ENCODE data around the gene OR4E2. TPM values are rescaled to one million over a fixed set of nuclear protein-coding genes. Genes with fewer than 3 reads are reported as not detected.
"Not testable (repeated sequence)": the region's sequence is repeated elsewhere in the genome, so short reads cannot be mapped to it uniquely, and the experiment has no call there.

Gene OR4E2
- total RNA-seq, 1 donor from 2014 or later, result not detected

GRCh38 chr14:21656980-21657379 is 3.3 kb downstream of the OR4E2 start:
- no peak for DNase-seq (ENCODE audit: low spot score)
- intact Hi-C loops (cut with micrococcal nuclease), result no loop called here
- Mint-ChIP-seq H3K9me3 (no peaks in the 10 kb centered on the region), H3K27me3 (ENCODE audit: insufficient read depth) (peaks cover 13% of the 10 kb centered on the region), H3K27ac (no peak overlapping the region), H3K4me1 (ENCODE audit: low read depth) (no peaks in the 10 kb centered on the region), H3K4me3 (no peak overlapping the region), H3K36me3 (ENCODE audit: low read depth) (no peaks in the 10 kb centered on the region)

GRCh38 chr14:21668377-21668776 is 14.7 kb downstream of the OR4E2 start:
- DNase-seq (ENCODE audit: low spot score), result no peak
- Mint-ChIP-seq H3K36me3 (ENCODE audit: low read depth) (no peaks in the 10 kb centered on the region), H3K4me3 (no peak overlapping the region), H3K27me3 (ENCODE audit: insufficient read depth) (peaks cover 14% of the 10 kb centered on the region), H3K9me3 (no peaks in the 10 kb centered on the region), H3K4me1 (ENCODE audit: low read depth) (no peaks in the 10 kb centered on the region), H3K27ac (no peak overlapping the region)
- intact Hi-C loops (cut with micrococcal nuclease), result no loop called here

GRCh38 chr14:21669284-21669683 is 15.6 kb downstream of the OR4E2 start:
- Mint-ChIP-seq H3K9me3 (no peaks in the 10 kb centered on the region), H3K36me3 (ENCODE audit: low read depth) (no peaks in the 10 kb centered on the region), H3K27me3 (ENCODE audit: insufficient read depth) (peaks cover 14% of the 10 kb centered on the region), H3K27ac (no peak overlapping the region), H3K4me3 (no peak overlapping the region), H3K4me1 (ENCODE audit: low read depth) (no peaks in the 10 kb centered on the region)
- intact Hi-C loops (cut with micrococcal nuclease), result no loop called here
- no peak for DNase-seq (ENCODE audit: low spot score)

- Mint-ChIP-seq H3K27ac (no peak overlapping the region), H3K27me3 (ENCODE audit: insufficient read depth) (peaks cover 14% of the 10 kb centered on the region), H3K9me3 (no peaks in the 10 kb centered on the region), H3K4me1 (ENCODE audit: low read depth) (no peaks in the 10 kb centered on the region), H3K4me3 (no peak overlapping the region), H3K36me3 (ENCODE audit: low read depth) (no peaks in the 10 kb centered on the region)
- DNase-seq (ENCODE audit: low spot score), result no peak
- intact Hi-C loops (cut with micrococcal nuclease), result no loop called here
Observed at GRCh38 chr14:21671371-21671770, 17.7 kb downstream of the OR4E2 start.

GRCh38 chr14:21672116-21672515 is 18.5 kb downstream of the OR4E2 start:
- Mint-ChIP-seq H3K36me3 (ENCODE audit: low read depth) (no peaks in the 10 kb centered on the region), H3K4me3 (no peak overlapping the region), H3K27ac (no peak overlapping the region), H3K4me1 (ENCODE audit: low read depth) (no peaks in the 10 kb centered on the region), H3K9me3 (no peaks in the 10 kb centered on the region), H3K27me3 (ENCODE audit: insufficient read depth) (peaks cover 14% of the 10 kb centered on the region)
- no peak for DNase-seq (ENCODE audit: low spot score)
- intact Hi-C loops (cut with micrococcal nuclease), result no loop called here

- Mint-ChIP-seq H3K27me3 (ENCODE audit: insufficient read depth) (peaks cover 11% of the 10 kb centered on the region), H3K4me1 (ENCODE audit: low read depth) (no peaks in the 10 kb centered on the region), H3K9me3 (no peaks in the 10 kb centered on the region), H3K27ac (no peak within 1 kb of the TSS), H3K4me3 (no peak within 1 kb of the TSS), H3K36me3 (ENCODE audit: low read depth) (no peaks in the 10 kb centered on the region)
- intact Hi-C loops (cut with micrococcal nuclease), result no loop called here
- no peak for DNase-seq (ENCODE audit: low spot score)
Observed at GRCh38 chr14:21673718-21674117, 20.1 kb downstream of the OR4E2 start, which contains the start of gene OR4E1. TSS of gene OR4E1 (minus strand) at chr14:21673818. CDS start at chr14:21670935, 2,883 bp downstream.

- H3K4me1 Mint-ChIP-seq (ENCODE audit: low read depth), result no peaks in the 10 kb centered on the region
- no peaks in the 10 kb centered on the region for H3K36me3 Mint-ChIP-seq (ENCODE audit: low read depth)
- no peak overlapping the region for H3K4me3 Mint-ChIP-seq
- DNase-seq (ENCODE audit: low spot score), result no peak
- intact Hi-C loops (cut with micrococcal nuclease), result no loop called here
- H3K27me3 Mint-ChIP-seq (ENCODE audit: insufficient read depth), result peaks cover under 1% of the 10 kb centered on the region
- H3K27ac Mint-ChIP-seq, result no peak overlapping the region
- H3K9me3 Mint-ChIP-seq, result no peaks in the 10 kb centered on the region
Observed at GRCh38 chr14:21675566-21675965, 21.9 kb downstream of the OR4E2 start.

GRCh38 chr14:21680072-21680471 is 26.4 kb downstream of the OR4E2 start:
- Mint-ChIP-seq H3K4me3 (no peak overlapping the region), H3K9me3 (no peaks in the 10 kb centered on the region), H3K4me1 (ENCODE audit: low read depth) (no peaks in the 10 kb centered on the region), H3K27me3 (ENCODE audit: insufficient read depth) (peaks cover 5% of the 10 kb centered on the region), H3K36me3 (ENCODE audit: low read depth) (no peaks in the 10 kb centered on the region), H3K27ac (no peak overlapping the region)
- no peak for DNase-seq (ENCODE audit: low spot score)
- intact Hi-C loops (cut with micrococcal nuclease), result no loop called here

- Mint-ChIP-seq H3K27ac (no peak overlapping the region), H3K27me3 (ENCODE audit: insufficient read depth) (peaks cover 11% of the 10 kb centered on the region), H3K9me3 (no peaks in the 10 kb centered on the region), H3K4me3 (no peak overlapping the region), H3K4me1 (ENCODE audit: low read depth) (no peaks in the 10 kb centered on the region), H3K36me3 (ENCODE audit: low read depth) (no peaks in the 10 kb centered on the region)
- DNase-seq (ENCODE audit: low spot score), result no peak
- intact Hi-C loops (cut with micrococcal nuclease), result no loop called here
Observed at GRCh38 chr14:21686468-21686867, 32.8 kb downstream of the OR4E2 start.

- Mint-ChIP-seq H3K27ac (no peak overlapping the region), H3K36me3 (ENCODE audit: low read depth) (no peaks in the 10 kb centered on the region), H3K4me3 (no peak overlapping the region), H3K4me1 (ENCODE audit: low read depth) (no peaks in the 10 kb centered on the region), H3K9me3 (no peaks in the 10 kb centered on the region), H3K27me3 (ENCODE audit: insufficient read depth) (peaks cover 16% of the 10 kb centered on the region)
- intact Hi-C loops (cut with micrococcal nuclease), result no loop called here
- DNase-seq (ENCODE audit: low spot score), result no peak
Observed at GRCh38 chr14:21694425-21694824, 40.8 kb downstream of the OR4E2 start.

GRCh38 chr14:21697662-21698061 is 44.0 kb downstream of the OR4E2 start:
- DNase-seq (ENCODE audit: low spot score); H3K9me3 Mint-ChIP-seq; H3K4me3 Mint-ChIP-seq; H3K4me1 Mint-ChIP-seq (ENCODE audit: low read depth); H3K27ac Mint-ChIP-seq; H3K36me3 Mint-ChIP-seq (ENCODE audit: low read depth); intact Hi-C loops (cut with micrococcal nuclease): not testable (repeated sequence)
- peaks cover 10% of the 10 kb centered on the region for H3K27me3 Mint-ChIP-seq (ENCODE audit: insufficient read depth)

GRCh38 chr14:21698538-21698937 is 44.9 kb downstream of the OR4E2 start:
- intact Hi-C loops (cut with micrococcal nuclease); DNase-seq (ENCODE audit: low spot score); H3K4me3 Mint-ChIP-seq; H3K36me3 Mint-ChIP-seq (ENCODE audit: low read depth); H3K27ac Mint-ChIP-seq; H3K4me1 Mint-ChIP-seq (ENCODE audit: low read depth); H3K9me3 Mint-ChIP-seq: not testable (repeated sequence)
- peaks cover 12% of the 10 kb centered on the region for H3K27me3 Mint-ChIP-seq (ENCODE audit: insufficient read depth)

GRCh38 chr14:21699551-21699950 is 45.9 kb downstream of the OR4E2 start:
- Mint-ChIP-seq H3K4me1 (ENCODE audit: low read depth) (peaks cover 10% of the 10 kb centered on the region), H3K9me3 (no peaks in the 10 kb centered on the region), H3K27me3 (ENCODE audit: insufficient read depth) (peaks cover 11% of the 10 kb centered on the region), H3K27ac (no peak overlapping the region), H3K4me3 (no peak overlapping the region), H3K36me3 (ENCODE audit: low read depth) (no peaks in the 10 kb centered on the region)
- no peak for DNase-seq (ENCODE audit: low spot score)
- intact Hi-C loops (cut with micrococcal nuclease), result no loop called here

- intact Hi-C loops (cut with micrococcal nuclease), result no loop called here
- peaks cover 11% of the 10 kb centered on the region for H3K27me3 Mint-ChIP-seq (ENCODE audit: insufficient read depth)
- H3K4me1 Mint-ChIP-seq (ENCODE audit: low read depth), result peaks cover 14% of the 10 kb centered on the region
- no peak for DNase-seq (ENCODE audit: low spot score)
- H3K4me3 Mint-ChIP-seq, result no peak overlapping the region
- no peaks in the 10 kb centered on the region for H3K36me3 Mint-ChIP-seq (ENCODE audit: low read depth)
- H3K9me3 Mint-ChIP-seq, result no peaks in the 10 kb centered on the region
- no peak overlapping the region for H3K27ac Mint-ChIP-seq
Observed at GRCh38 chr14:21702316-21702715, 48.7 kb downstream of the OR4E2 start.

Data from activated T-helper 1 cell treated with anti-CD3 and anti-CD28 coated beads, Interleukin-12 subunit alpha, Interleukin-12 subunit beta, Interleukin-2, Interleukin-4 antibody, amounts not matched to agents 30 ng/mL and 10 ng/mL and 1 ng/mL, durations not matched to agents 14 hours and 24 hours and 36 hours (primary cell).